B cell (primary cell): ENCODE measurements around the gene NUSAP1. TPM values are rescaled to one million over a fixed set of nuclear protein-coding genes. Genes with fewer than 3 reads are reported as not detected.

Source experiments
- ATAC-seq: fragments of 200-7000 bp; cut with Tn5 transposase; one replicate; pipeline ENCODE4 v1.10.0; 2021; ENCODE audit warnings: low read depth, mild to moderate bottlenecking, moderate number of reproducible peaks, moderate library complexity
- CTCF ChIA-PET: fragments of 350-600 bp; sonication (Branson Sonifier 250); formaldehyde crosslinking; loops from one replicate; lab custom pipeline; 2021; ENCODE audit warnings: antibody characterized with exemption, inconsistent platforms; lab: Charles Lee
- POLR2A ChIA-PET: fragments of 350-600 bp; sonication (Branson Sonifier 250); formaldehyde crosslinking; loops from one replicate; lab custom pipeline; 2021; ENCODE audit warnings: antibody characterized with exemption; lab: Charles Lee
- DNase-seq: peaks from one replicate; pipeline ENCODE4 v3.0.0; 2013
- H2AFZ ChIP-seq: 2 replicates; pipeline ENCODE4 v1.6.1; 2012; ENCODE audit warnings: mild to moderate bottlenecking, low read depth, low read length; ENCODE audit not compliant: insufficient read depth, poor library complexity, severe bottlenecking
- H3K27ac ChIP-seq, 2 donors: 1 replicate in 1 of 2; 2 replicates in 1 of 2; pipeline ENCODE4 v1.5.1; 2012 to 2013; ENCODE audit warnings: low read length in 2 of 2, mild to moderate bottlenecking in 2 of 2, moderate library complexity in 1 of 2
- H3K27me3 ChIP-seq, 4 experiments: fragments of 200-600 bp in 1 of 4; sonication (generic) in 1 of 4; replicated peaks in 1 of 4; 1 replicate in 2 of 4; 2 replicates in 2 of 4; pipeline versions ENCODE4 v1.6.1 to v1.7.0; 2013 to 2016; ENCODE audit warnings: low read length in 3 of 4, mild to moderate bottlenecking in 2 of 4, mixed read lengths in 1 of 4, moderate library complexity in 1 of 4; ENCODE audit not compliant: insufficient read depth in 4 of 4, control insufficient read depth in 3 of 4; ENCODE audit errors: control extremely low read depth in 1 of 4
- H3K36me3 ChIP-seq, 2 experiments: replicated peaks in 1 of 2; 1 replicate in 1 of 2; 2 replicates in 1 of 2; pipeline versions ENCODE4 v1.6.1 to v1.7.1; 2013; ENCODE audit warnings: low read length in 1 of 2; ENCODE audit not compliant: insufficient read depth in 2 of 2, control insufficient read depth in 1 of 2; ENCODE audit errors: control extremely low read depth in 1 of 2, extremely low read depth in 1 of 2
- H3K4me1 ChIP-seq, 2 donors: fragments of 200-600 bp in 1 of 2; sonication (generic) in 1 of 2; 1 replicate in 1 of 2; 2 replicates in 1 of 2; pipeline versions ENCODE4 v1.5.1 to v1.6.1; 2013 to 2017; ENCODE audit warnings: low read length in 2 of 2; ENCODE audit not compliant: control insufficient read depth in 2 of 2, insufficient read depth in 2 of 2
- H3K4me2 ChIP-seq: replicated peaks from 2 replicates; pipeline ENCODE3; 2012; ENCODE audit warnings: mild to moderate bottlenecking, low read depth, low read length; ENCODE audit not compliant: poor library complexity, severe bottlenecking
- H3K4me3 ChIP-seq, 5 experiments: fragments of 200-600 bp in 1 of 5; sonication (generic) in 1 of 5; 1 replicate in 3 of 5; 2 replicates in 2 of 5; pipeline versions ENCODE4 v1.5.1 to v1.7.0; 2011 to 2016; ENCODE audit warnings: low read length in 4 of 5, mild to moderate bottlenecking in 4 of 5, low read depth in 2 of 5, control low read depth in 1 of 5, moderate library complexity in 1 of 5; ENCODE audit not compliant: insufficient read depth in 1 of 5; ENCODE audit errors: control extremely low read depth in 1 of 5, extremely low read depth in 1 of 5
- H3K79me2 ChIP-seq: fragments of 200-600 bp; sonication (generic); one replicate; pipeline ENCODE4 v1.6.0; 2016; ENCODE audit warnings: low read length; ENCODE audit not compliant: control insufficient read depth, insufficient read depth
- H3K9ac ChIP-seq: fragments of 200-600 bp; sonication (generic); 2 replicates; pipeline ENCODE4 v1.6.1; 2017; ENCODE audit warnings: mild to moderate bottlenecking, low read length, moderate library complexity
- H3K9me3 ChIP-seq, 3 donors: one replicate each; pipeline versions ENCODE4 v1.6.1 to v1.7.1; 2013; ENCODE audit warnings: low read length in 2 of 3; ENCODE audit not compliant: control insufficient read depth in 2 of 3, insufficient read depth in 1 of 3; ENCODE audit errors: control extremely low read depth in 1 of 3
- H4K20me1 ChIP-seq: 2 replicates; pipeline ENCODE4 v1.6.0; 2012; ENCODE audit warnings: mild to moderate bottlenecking, low read length; ENCODE audit not compliant: insufficient read depth, control insufficient read depth, poor library complexity, severe bottlenecking
- H3K27ac Mint-ChIP-seq: one replicate; pipeline ENCODE4 v1.8.0; 2021; ENCODE audit warnings: mixed read lengths
- H3K27me3 Mint-ChIP-seq: one replicate; pipeline ENCODE4 v1.8.0; 2021; ENCODE audit warnings: mixed read lengths
- H3K4me1 Mint-ChIP-seq: one replicate; pipeline ENCODE4 v1.8.0; 2021; ENCODE audit warnings: mixed read lengths
- H3K4me3 Mint-ChIP-seq: one replicate; pipeline ENCODE4 v1.8.0; 2021; ENCODE audit warnings: mixed read lengths
- H3K9me3 Mint-ChIP-seq: one replicate; pipeline ENCODE4 v1.8.0; 2022; ENCODE audit warnings: mixed read lengths; ENCODE audit not compliant: insufficient read depth
- EZH2 ChIP-seq: IDR thresholded peaks from 2 replicates; pipeline ENCODE4 v1.6.1; 2012; ENCODE audit warnings: borderline replicate concordance, low read depth, mild to moderate bottlenecking, moderate library complexity, low read length; ENCODE audit not compliant: insufficient read depth, poor library complexity, severe bottlenecking
- WGBS: methylation state at CpG from one replicate; pipeline ENCODE4 v1.1.5; 2013; ENCODE audit warnings: missing lambda C conversion rate; ENCODE audit not compliant: insufficient coverage; 5-methylcytosine and 5-hydroxymethylcytosine counted together
- intact Hi-C: fragments of 100-400 bp; cut with micrococcal nuclease; formaldehyde crosslinking; loops from one replicate; pipeline ENCODE4 v1.10.0; 2022
- polyA plus RNA-seq: library from polyadenylated mRNA; depleted of rRNA; stranded (reverse); fragments of >200 nt; gene quantifications from 2 replicates; pipeline ENCODE4 v1.2.3, GENCODE V29; 2012
- total RNA-seq, 2 donors: library from RNA; stranded (reverse); fragments of 120-200 nt in 1 of 2; gene quantifications; 1 replicate in 1 of 2; 2 replicates in 1 of 2; pipeline versions ENCODE4 v1.2.3 to v1.2.4, GENCODE V29; 2013 to 2022
- TF ChIP-seq, protein P1 (sequence below): fragments of 200-600 bp; IDR thresholded peaks from one replicate; pipeline ENCODE4 v1.8.0; 2022; ENCODE audit warnings: antibody characterized with exemption, mild to moderate bottlenecking

Gene NUSAP1
- total and polyA plus RNA-seq, 2 donors (not counting 1 experiment from before 2014, with no cell fraction given): 5.4 to 8.3 TPM

DNA sequence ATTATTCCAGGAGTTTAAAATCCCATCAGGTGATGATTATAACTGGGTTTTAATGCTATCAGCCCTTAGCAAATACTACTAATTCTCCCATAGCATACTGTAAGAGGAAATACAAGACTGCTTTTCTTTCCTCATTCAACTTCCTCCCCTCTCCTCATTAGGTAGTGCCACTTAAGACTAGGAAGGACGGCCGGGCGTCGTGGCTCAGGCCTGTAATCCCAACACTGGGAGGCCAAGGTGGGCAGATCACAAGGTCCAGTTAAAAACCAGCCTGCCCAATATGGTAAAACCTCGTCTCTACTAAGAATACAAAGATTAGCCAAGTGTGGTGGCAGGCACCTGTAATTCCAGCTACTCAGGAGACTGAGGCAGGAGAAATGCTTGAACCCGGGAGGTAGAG, 55.0 kb downstream of the NUSAP1 start:
- WGBS: 85% methylated on average over 6 of the region's 6 CpGs

DNA sequence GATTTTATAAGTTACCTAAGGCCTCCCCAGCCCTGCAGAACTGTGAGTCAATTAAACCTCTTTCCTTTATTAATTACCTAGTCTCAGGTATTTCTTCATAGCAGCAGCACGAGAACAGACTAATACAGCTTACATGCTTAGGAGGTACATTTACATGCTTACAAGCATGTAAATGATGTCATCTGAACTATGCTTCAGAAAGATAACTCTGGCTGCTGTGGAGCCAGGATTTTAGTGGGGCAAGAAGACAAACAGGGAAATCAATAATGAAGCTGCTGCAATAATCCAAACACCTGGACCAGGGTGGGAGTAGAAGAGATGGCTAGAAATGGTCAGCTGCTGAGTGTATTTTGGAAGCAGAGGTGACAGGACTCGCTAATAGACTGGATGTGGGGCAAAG, 60.0 kb downstream of the NUSAP1 start:
- ATAC-seq (no peak), DNase-seq (no peak)
- peak overlapping the region in 1 of 2 donors; percentile 46 for H3K27ac ChIP-seq
- H3K4me2 ChIP-seq: no peak overlapping the region
- H4K20me1 ChIP-seq: no peaks in the 10 kb centered on the region
- intact Hi-C loops: no loop called here
- ChIA-PET POLR2A (no interaction called here), CTCF (no interaction called here)
- no peaks in the 10 kb centered on the region for H3K9me3 ChIP-seq
- peaks cover 17% of the 10 kb centered on the region for H3K4me1 Mint-ChIP-seq
- no peaks in the 10 kb centered on the region for H3K27me3 Mint-ChIP-seq
- 100% methylated on average over 1 of the region's 2 CpGs for WGBS
- TF ChIP-seq EZH2: no peak
- TF ChIP-seq, protein P1, sequence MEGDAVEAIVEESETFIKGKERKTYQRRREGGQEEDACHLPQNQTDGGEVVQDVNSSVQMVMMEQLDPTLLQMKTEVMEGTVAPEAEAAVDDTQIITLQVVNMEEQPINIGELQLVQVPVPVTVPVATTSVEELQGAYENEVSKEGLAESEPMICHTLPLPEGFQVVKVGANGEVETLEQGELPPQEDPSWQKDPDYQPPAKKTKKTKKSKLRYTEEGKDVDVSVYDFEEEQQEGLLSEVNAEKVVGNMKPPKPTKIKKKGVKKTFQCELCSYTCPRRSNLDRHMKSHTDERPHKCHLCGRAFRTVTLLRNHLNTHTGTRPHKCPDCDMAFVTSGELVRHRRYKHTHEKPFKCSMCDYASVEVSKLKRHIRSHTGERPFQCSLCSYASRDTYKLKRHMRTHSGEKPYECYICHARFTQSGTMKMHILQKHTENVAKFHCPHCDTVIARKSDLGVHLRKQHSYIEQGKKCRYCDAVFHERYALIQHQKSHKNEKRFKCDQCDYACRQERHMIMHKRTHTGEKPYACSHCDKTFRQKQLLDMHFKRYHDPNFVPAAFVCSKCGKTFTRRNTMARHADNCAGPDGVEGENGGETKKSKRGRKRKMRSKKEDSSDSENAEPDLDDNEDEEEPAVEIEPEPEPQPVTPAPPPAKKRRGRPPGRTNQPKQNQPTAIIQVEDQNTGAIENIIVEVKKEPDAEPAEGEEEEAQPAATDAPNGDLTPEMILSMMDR: no peak
- peaks cover 3 to 40% of the 10 kb centered on the region in 2 experiments for H3K36me3 ChIP-seq
- peaks cover 6 to 9% of the 10 kb centered on the region in 2 donors for H3K4me1 ChIP-seq
- no peak overlapping the region for H3K4me3 ChIP-seq
- no peaks in the 10 kb centered on the region for H3K27me3 ChIP-seq
- H2AFZ ChIP-seq: no peak overlapping the region
- H3K27ac Mint-ChIP-seq: peak overlapping the region; percentile 33
- H3K4me3 Mint-ChIP-seq: no peak overlapping the region
- H3K79me2 ChIP-seq: peaks cover 3% of the 10 kb centered on the region
- H3K9me3 Mint-ChIP-seq: no peaks in the 10 kb centered on the region
- no peak overlapping the region for H3K9ac ChIP-seq

More for the DNA sequence above, 55.0 kb downstream of the NUSAP1 start:
- ChIA-PET CTCF (no interaction called here), POLR2A (no interaction called here)
- ATAC-seq (no peak), DNase-seq (no peak)
- H3K4me2 ChIP-seq: no peak overlapping the region
- no peaks in the 10 kb centered on the region for H3K4me1 ChIP-seq
- Mint-ChIP-seq H3K27me3 (no peaks in the 10 kb centered on the region), H3K4me3 (no peak overlapping the region), H3K4me1 (peaks cover 4% of the 10 kb centered on the region), H3K27ac (no peak overlapping the region), H3K9me3 (no peaks in the 10 kb centered on the region)
- H3K9ac ChIP-seq: no peak overlapping the region
- no peak overlapping the region for H2AFZ ChIP-seq
- H3K36me3 ChIP-seq: peaks cover 0 to 29% of the 10 kb centered on the region in 2 experiments
- no peaks in the 10 kb centered on the region for H3K79me2 ChIP-seq
- no peak overlapping the region for H3K27ac ChIP-seq
- intact Hi-C loops: no loop called here
- H4K20me1 ChIP-seq: no peaks in the 10 kb centered on the region
- H3K27me3 ChIP-seq: no peaks in the 10 kb centered on the region
- no peaks in the 10 kb centered on the region for H3K9me3 ChIP-seq
- H3K4me3 ChIP-seq: no peak overlapping the region
- TF ChIP-seq EZH2: no peak
